GM18868 (cell line): ENCODE results near the gene VEZT.
"Not testable (repeated sequence)": the region's sequence is repeated elsewhere in the genome, so short reads cannot be mapped to it uniquely, and the experiment has no call there.

Source experiments
- ATAC-seq: cut with Tn5 transposase; IDR thresholded peaks from one replicate; pipeline ENCODE4 v1.9.1; 2021; ENCODE audit warnings: mild to moderate bottlenecking, moderate library complexity; ENCODE audit not compliant: unreplicated experiment

VEZT gene

DNA sequence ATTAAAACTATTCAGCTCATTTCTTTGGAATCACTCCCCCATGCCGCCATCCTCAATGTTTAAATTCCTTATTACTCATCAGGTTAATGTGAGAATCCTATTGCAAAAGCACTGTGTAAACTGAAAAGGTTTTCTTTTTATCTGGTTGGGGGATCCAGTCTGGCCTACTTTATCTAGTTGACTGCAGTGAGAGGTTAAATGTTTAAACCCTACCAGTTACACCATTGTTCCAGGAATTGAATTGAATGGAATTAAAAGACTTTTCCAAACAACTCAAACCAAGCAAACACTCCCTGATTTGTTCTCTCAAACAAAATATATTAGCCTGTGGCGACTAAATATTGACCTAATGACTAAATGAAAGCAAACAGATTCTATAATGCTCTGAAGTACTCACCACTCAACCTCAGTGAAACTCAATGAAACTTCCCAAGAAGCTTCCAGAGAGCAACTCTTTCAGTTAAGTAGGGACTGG is 100.5 kb downstream of the VEZT start:
- no peak for ATAC-seq

- ATAC-seq = no peak
Measured at GRCh38 chr12:95319694-95320331, 102.2 kb downstream of the VEZT start.

DNA sequence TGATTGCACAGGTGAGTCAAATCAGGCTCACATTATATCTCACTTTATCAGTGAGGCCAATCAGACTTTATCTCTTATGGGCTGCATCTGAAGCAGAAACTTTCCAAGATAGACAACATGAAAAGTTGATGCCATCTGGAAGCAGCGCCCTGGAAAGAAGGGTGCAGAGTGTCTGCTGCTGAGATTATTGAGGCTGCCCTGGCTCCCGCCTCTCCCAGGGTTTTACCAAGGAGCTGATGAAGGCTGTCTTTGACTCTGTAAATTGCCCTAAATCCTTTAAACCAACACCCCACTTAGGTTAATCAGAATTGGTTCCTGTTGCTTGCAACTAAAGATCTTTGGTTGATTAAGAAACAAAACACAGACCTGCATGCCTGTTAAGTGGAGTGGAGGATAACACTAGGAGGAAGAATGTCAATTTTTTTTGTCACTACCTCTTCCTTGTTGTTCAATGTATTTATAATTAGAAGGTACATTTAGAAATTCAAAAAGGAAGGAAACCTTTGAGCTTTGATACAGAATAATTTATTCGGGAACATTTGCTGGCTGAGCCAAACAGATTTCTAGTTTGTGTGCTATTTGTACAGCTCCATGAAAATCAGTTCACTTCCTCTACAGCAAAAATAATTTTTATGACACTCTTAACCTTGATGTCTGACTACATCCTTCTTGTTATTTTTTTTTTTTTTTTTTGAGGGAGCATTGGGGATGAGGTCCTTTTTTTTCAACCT is 104.1 kb downstream of the VEZT start:
- ATAC-seq = no peak

- ATAC-seq = no peak
Measured at GRCh38 chr12:95322326-95322725, 104.7 kb downstream of the VEZT start.

DNA sequence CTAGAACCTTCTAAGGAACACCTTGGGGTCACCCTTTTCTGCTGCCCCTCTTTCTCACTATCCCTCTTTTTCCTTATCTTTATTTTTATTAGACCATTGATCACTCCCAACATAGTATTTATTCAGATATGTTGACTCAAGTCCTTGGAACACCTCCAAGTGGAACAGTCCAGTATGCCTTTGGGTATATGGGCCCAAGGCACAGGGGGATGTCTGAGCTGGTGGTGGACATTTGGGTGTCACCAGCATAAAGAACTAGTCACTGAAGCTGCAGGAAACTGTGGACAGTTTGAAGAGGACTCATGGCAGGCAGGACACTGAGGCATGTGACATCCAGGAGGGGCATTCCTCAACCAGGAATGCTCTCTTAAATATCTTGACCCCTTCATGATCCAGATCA is 105.6 kb downstream of the VEZT start:
- no peak for ATAC-seq

GRCh38 chr12:95324246-95324645 is 106.6 kb downstream of the VEZT start:
- not testable (repeated sequence) for ATAC-seq

DNA sequence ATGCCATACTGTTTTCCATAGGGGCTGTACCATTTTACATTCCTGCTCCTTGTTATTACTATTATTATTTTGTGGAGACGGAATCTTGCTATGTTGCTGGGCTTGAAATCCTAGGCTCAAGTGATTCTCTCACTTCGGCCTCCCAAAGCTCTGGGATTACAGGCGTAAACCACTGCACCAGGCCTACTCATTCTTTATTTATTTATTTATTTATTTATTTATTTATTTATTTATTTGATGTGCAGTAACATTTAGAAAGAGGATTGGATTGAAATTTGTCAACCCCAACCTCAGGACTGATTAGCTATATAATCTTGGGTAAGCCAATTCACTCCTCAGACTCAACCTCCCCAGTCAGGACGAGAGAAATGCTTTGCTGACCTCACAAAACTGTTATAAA is 107.9 kb downstream of the VEZT start:
- no peak for ATAC-seq

DNA sequence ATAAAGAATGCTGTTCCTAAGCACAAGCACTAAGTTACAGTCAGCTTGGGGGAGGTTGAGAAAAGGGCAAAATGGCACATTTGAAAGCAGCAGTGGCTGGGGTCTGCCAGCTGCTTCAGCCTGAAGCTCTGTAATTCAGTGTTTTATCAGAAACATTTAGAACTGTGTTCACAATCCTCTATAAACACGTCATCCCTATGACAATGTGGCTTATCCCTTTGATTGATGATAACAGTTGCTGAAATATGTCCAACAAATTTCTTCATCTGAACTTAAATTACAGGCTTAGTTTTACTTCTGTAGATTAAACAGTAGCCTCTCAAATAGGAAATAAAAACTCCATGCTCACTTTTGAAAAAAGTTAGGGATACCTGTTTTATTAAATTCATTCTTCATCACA is 108.8 kb downstream of the VEZT start:
- no peak for ATAC-seq

DNA sequence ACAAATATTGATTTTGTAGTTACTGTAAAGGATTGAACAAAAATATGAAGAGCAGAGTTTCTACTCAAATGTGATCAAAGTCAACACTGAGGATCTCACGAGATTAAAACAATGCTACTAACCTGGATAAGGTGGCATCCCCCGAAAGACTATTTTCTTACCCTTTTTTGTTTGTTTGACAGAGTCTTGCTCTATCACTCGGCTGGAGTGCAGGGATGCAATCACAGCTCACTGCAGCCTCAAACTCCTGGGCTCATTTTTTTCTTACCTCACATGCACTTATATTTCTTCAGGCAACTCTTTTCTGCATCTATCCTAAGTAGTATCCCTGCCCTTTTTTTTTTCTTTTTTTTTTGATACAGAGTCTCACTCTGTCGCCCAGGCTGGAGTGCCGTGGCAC is 109.2 kb downstream of the VEZT start:
- ATAC-seq = no peak

DNA sequence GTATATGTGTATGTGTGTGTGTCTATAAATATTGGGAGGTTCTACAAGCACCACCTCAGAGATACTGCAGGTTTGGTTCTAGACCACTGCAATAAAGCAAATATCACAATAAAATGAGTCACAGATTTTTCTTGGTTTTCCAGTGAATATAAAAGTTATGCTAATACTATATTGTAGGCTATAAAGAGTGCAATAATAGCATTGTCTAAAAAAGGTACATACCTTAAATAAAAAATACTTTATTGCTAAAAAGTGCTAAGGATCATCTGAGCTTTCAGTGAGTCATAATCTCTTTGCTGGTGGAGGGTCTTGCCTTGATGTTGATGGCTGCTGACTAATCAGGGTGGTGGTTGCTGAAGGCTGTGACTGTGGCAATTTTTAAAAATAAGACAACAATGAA is 111.1 kb downstream of the VEZT start:
- ATAC-seq = no peak

DNA sequence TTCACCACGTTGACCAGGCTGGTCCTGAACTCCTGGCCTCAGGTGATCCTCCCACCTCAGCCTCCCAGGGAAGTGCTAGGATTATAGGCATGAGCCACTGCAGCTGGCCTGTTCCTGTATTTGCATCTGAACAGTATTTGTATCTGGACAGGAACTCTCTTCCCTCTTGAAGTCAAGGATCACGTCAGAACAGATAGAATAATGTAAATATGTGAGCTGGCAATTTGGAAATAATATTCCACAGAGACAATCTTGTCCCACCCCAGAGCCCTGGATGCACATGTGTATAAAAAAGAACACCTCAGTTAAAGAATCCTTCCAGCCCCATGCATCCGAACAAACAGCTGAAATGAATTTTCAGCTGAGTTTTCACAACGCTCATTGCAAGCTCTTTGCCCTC is 118.3 kb downstream of the VEZT start:
- no peak for ATAC-seq

- ATAC-seq = no peak
Measured at GRCh38 chr12:95336387-95337067, 118.9 kb downstream of the VEZT start.

DNA sequence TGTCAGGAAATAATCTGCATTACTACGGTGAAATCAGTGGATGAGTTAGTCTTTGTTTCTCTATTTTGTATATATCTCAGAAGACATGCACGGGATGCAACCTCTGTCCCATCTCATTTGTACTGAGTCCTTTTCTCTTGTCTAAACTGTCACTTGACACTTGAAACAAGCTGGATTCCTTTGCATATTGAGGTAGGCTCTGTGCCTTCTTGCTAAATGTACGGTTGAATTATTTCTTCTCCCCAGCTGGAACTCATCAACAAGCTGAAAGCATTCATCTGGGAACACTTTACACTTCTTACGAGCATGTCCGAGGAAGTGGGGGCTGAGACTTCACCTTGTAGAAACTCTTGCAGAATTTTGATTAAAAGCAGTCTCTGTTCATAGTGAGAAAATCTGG is 119.5 kb downstream of the VEZT start:
- no peak for ATAC-seq

DNA sequence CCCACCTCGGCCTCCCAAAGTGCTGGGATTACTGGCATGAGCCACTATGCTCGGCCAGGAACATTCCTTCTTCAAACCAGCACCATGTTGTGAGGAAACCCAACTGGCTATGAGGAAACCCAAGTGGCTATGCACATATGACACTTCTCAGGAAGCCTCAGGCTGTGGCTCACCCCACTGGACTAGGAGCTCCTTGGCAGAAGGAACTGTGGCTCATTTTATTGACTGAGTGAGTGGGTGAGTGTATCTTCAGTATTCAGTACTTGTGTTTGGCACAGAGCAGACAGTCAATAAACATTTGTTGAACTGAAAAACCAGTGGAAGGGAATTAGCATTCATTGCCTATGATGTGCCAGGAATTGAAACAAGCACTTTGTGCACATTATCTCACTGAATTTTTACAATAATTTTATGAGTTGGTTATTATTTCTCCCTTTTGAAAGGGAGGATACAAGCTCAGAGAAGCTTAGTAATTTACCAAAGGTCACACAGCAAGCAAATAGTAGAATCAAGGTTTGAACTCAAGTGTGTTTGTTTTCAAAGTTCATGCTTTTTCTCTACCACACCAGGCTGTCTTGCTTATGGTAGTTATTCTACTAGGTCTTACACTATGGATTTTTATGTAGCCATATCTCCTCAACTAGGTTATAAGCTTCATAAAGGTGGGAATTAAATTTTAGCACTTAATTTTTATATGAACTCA is 121.6 kb downstream of the VEZT start:
- no peak for ATAC-seq

- no peak for ATAC-seq
Measured at GRCh38 chr12:95342008-95342407, 124.4 kb downstream of the VEZT start.

GRCh38 chr12:95343461-95344230 is 126.0 kb downstream of the VEZT start:
- ATAC-seq = no peak

DNA sequence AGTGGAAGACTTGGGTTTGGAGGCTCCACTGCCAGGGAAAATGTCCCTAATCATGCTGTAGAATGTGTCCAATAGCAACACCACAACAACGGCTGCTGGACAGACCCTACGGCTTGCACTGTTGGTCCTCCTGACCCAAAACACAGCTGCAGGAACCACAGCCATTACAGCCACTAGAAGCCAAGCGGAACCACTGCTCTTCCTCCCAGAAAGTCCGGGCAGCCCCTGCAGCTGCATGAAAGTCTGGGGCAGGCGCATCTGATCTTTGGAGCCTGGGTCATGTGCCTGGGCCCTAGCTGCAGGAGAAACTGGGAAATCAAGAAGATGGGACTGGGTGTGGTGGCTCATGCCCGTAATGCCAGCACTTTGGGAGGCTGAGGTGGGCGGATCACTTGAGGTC is 131.7 kb downstream of the VEZT start:
- no peak for ATAC-seq

GRCh38 chr12:95351748-95352147 is 134.1 kb downstream of the VEZT start:
- ATAC-seq = no peak
